IMR-90 (cell line): ENCODE results near the gene HOXC12. TPM values are rescaled to one million over a fixed set of nuclear protein-coding genes. Genes with fewer than 3 reads are reported as not detected.

ENCODE experiments used
- ATAC-seq: fragments of 200-7000 bp; cut with Tn5 transposase; 2 replicates; pipeline ENCODE4 v1.9.1; 2020; ENCODE audit warnings: low read depth, mild to moderate bottlenecking, moderate library complexity
- BruUV-seq: library from RNA; stranded (reverse); fragments of 400-500 nt; replicated peaks from 2 replicates; lab custom pipeline; 2021; lab: Mats Ljungman, UMichigan
- CTCF ChIA-PET: fragments of 300-600 bp; formaldehyde crosslinking; extraction: SDS; loops from one replicate; lab custom pipeline; 2021; ENCODE audit warnings: antibody characterized with exemption; lab: Yijun Ruan, JAX
- POLR2A ChIA-PET: fragments of 300-600 bp; sonication (Branson Sonifier 250); formaldehyde crosslinking; loops from one replicate; lab custom pipeline; 2022; ENCODE audit warnings: antibody characterized with exemption; ENCODE audit not compliant: unreplicated experiment; lab: Charles Lee
- DNase-seq: peaks from one replicate; pipeline ENCODE4 v3.0.0; 2013
- H2AFZ ChIP-seq: replicated peaks from 2 replicates; pipeline ENCODE3; 2013; ENCODE audit warnings: low read length, mild to moderate bottlenecking; ENCODE audit not compliant: poor library complexity
- H2AK5ac ChIP-seq: 2 replicates; pipeline ENCODE4 v1.6.1; 2013; ENCODE audit warnings: low read depth, low read length, inconsistent platforms
- H2AK9ac ChIP-seq: replicated peaks from 2 replicates; pipeline ENCODE3; 2013; ENCODE audit warnings: mild to moderate bottlenecking, low read depth, low read length, moderate library complexity; ENCODE audit not compliant: poor library complexity
- H2BK120ac ChIP-seq: 2 replicates; pipeline ENCODE4 v1.6.1; 2013; ENCODE audit warnings: low read depth, low read length, inconsistent platforms
- H2BK15ac ChIP-seq: 3 replicates; pipeline ENCODE4 v1.6.1; 2013; ENCODE audit warnings: low read depth, low read length, inconsistent platforms
- H2BK20ac ChIP-seq: 2 replicates; pipeline ENCODE4 v1.6.1; 2013; ENCODE audit warnings: low read depth, mild to moderate bottlenecking, inconsistent platforms, low read length, moderate library complexity
- H2BK5ac ChIP-seq: 2 replicates; pipeline ENCODE4 v1.6.1; 2013; ENCODE audit warnings: mild to moderate bottlenecking, low read depth, low read length, inconsistent platforms; ENCODE audit not compliant: poor library complexity, severe bottlenecking
- H3K14ac ChIP-seq: replicated peaks from 2 replicates; pipeline ENCODE4 v1.6.1; 2013; ENCODE audit warnings: low read depth, low read length, inconsistent platforms
- H3K18ac ChIP-seq: 2 replicates; pipeline ENCODE4 v1.6.1; 2013; ENCODE audit warnings: low read depth, low read length, control low read depth
- H3K23ac ChIP-seq: 2 replicates; pipeline ENCODE4 v1.6.1; 2013; ENCODE audit warnings: low read depth, low read length, inconsistent platforms
- H3K27ac ChIP-seq: 2 replicates; pipeline ENCODE4 v1.5.1; 2013; ENCODE audit warnings: mild to moderate bottlenecking, control low read depth, low read length; ENCODE audit not compliant: insufficient read depth
- H3K27me3 ChIP-seq: 2 replicates; pipeline ENCODE4 v1.6.1; 2013; ENCODE audit warnings: low read length; ENCODE audit not compliant: control insufficient read depth, insufficient read depth
- H3K36me3 ChIP-seq: 2 replicates; pipeline ENCODE4 v1.6.1; 2013; ENCODE audit warnings: low read length, mixed read lengths; ENCODE audit not compliant: control insufficient read depth, insufficient read depth
- H3K4ac ChIP-seq: 2 replicates; pipeline ENCODE4 v1.6.1; 2013; ENCODE audit warnings: low read depth, low read length, inconsistent platforms
- H3K4me1 ChIP-seq: 2 replicates; pipeline ENCODE4 v1.6.1; 2013; ENCODE audit warnings: low read length, mixed read lengths; ENCODE audit not compliant: control insufficient read depth, insufficient read depth
- H3K4me2 ChIP-seq: 2 replicates; pipeline ENCODE4 v1.6.1; 2013; ENCODE audit warnings: low read depth, mild to moderate bottlenecking, control low read depth, low read length, moderate library complexity
- H3K4me3 ChIP-seq: 2 replicates; pipeline ENCODE4 v1.5.1; 2013; ENCODE audit warnings: low read depth, mild to moderate bottlenecking, control low read depth, low read length, moderate library complexity; ENCODE audit not compliant: insufficient read depth
- H3K56ac ChIP-seq: 2 replicates; pipeline ENCODE4 v1.6.1; 2013; ENCODE audit warnings: low read length, inconsistent platforms; ENCODE audit not compliant: insufficient read depth; ENCODE audit errors: extremely low read depth
- H3K79me1 ChIP-seq, 2 experiments: 2 replicates each; pipeline ENCODE4 v1.6.1; 2013; ENCODE audit warnings: low read length in 2 of 2, inconsistent platforms in 1 of 2, low read depth in 1 of 2
- H3K9ac ChIP-seq: 2 replicates; pipeline ENCODE4 v1.6.1; 2013; ENCODE audit warnings: low read depth, low read length, control low read depth
- H3K9me1 ChIP-seq: 2 replicates; pipeline ENCODE4 v1.6.1; 2013; ENCODE audit warnings: low read length, inconsistent platforms; ENCODE audit not compliant: insufficient read depth
- H3K9me3 ChIP-seq: 2 replicates; pipeline ENCODE4 v1.6.1; 2013; ENCODE audit warnings: low read length; ENCODE audit not compliant: control insufficient read depth, insufficient read depth
- H4K20me1 ChIP-seq: 2 replicates; pipeline ENCODE4 v1.6.1; 2013; ENCODE audit warnings: low read length, inconsistent platforms; ENCODE audit not compliant: insufficient read depth
- H4K5ac ChIP-seq: 2 replicates; pipeline ENCODE4 v1.6.1; 2013; ENCODE audit warnings: mild to moderate bottlenecking, low read depth, low read length, control low read depth
- H4K8ac ChIP-seq, 2 experiments: 2 replicates each; pipeline ENCODE4 v1.6.1; 2013; ENCODE audit warnings: low read depth in 2 of 2, low read length in 2 of 2, control low read depth in 1 of 2, inconsistent platforms in 1 of 2
- H4K91ac ChIP-seq: 2 replicates; pipeline ENCODE4 v1.6.1; 2013; ENCODE audit warnings: low read depth, low read length, inconsistent platforms; ENCODE audit not compliant: insufficient read depth
- MXI1 ChIP-seq: IDR thresholded peaks from 2 replicates; pipeline ENCODE4 v1.6.1; 2012; ENCODE audit warnings: low read depth, mild to moderate bottlenecking, low read length, moderate library complexity, borderline replicate concordance
- NFE2L2 ChIP-seq: fragments of 150-350 bp; IDR thresholded peaks from 2 replicates; pipeline ENCODE4 v1.6.1; 2016; ENCODE audit warnings: low read depth, mild to moderate bottlenecking, low read length
- RCOR1 ChIP-seq: IDR thresholded peaks from 2 replicates; pipeline ENCODE4 v1.6.1; 2012; ENCODE audit warnings: mild to moderate bottlenecking, low read length, improper control_type of control experiment; ENCODE audit not compliant: insufficient replicate concordance
- RFX5 ChIP-seq: IDR thresholded peaks from 2 replicates; pipeline ENCODE4 v1.8.0; 2012; ENCODE audit warnings: low read depth, mild to moderate bottlenecking, low read length, moderate library complexity
- WGBS, 2 experiments: methylation state at CpG; one replicate each; pipeline versions ENCODE4 v1.1.5 to v1.1.7; 2013; ENCODE audit warnings: missing lambda C conversion rate in 2 of 2; ENCODE audit not compliant: insufficient read length in 1 of 2; ENCODE audit errors: extremely low coverage in 2 of 2; 5-methylcytosine and 5-hydroxymethylcytosine counted together
- dilution Hi-C: fragments of 300-500 bp; cut with HindIII; formaldehyde crosslinking; loops from one replicate; pipeline ENCODE4 v1.14.3; 2018; ENCODE audit warnings: low sequenced_read_pairs; ENCODE audit not compliant: unreplicated experiment
- in situ Hi-C: fragments of 300-500 bp; cut with MboI; formaldehyde crosslinking; loops from 3 replicates; pipeline ENCODE4 v1.14.3; 2019; ENCODE audit warnings: low sequenced_read_pairs, inconsistent platforms, mixed read lengths
- intact Hi-C: fragments of 100-400 bp; cut with micrococcal nuclease; formaldehyde crosslinking; loops from 2 replicates; pipeline ENCODE4 v1.10.0; 2022
- polyA plus RNA-seq, 3 experiments: library from polyadenylated mRNA; depleted of rRNA; stranded (reverse); fragments of >200 nt; gene quantifications; 2 replicates each; pipeline ENCODE4 v1.2.3, GENCODE V29; 2012; ENCODE audit warnings: low replicate concordance in 1 of 3
- total RNA-seq: library from RNA; depleted of rRNA; stranded (reverse); fragments of >200 nt; gene quantifications from 2 replicates; pipeline ENCODE4 v1.2.3, GENCODE V29; 2012

The HOXC12 gene
- total and polyA plus RNA-seq, 2 of the 4 experiments (the other 2 are of a cell fraction), result not detected

- TF ChIP-seq MXI1, result no peak
- TF ChIP-seq RCOR1, result no peak
Measured at GRCh38 chr12:53974084-53975063, 19.7 kb downstream of the HOXC12 start, which contains the start of gene HOTAIR (continued).

- BruUV-seq, result no TSS peak
- no peak overlapping the region for H3K4ac ChIP-seq
- H2BK15ac ChIP-seq, result no peak overlapping the region
- no peak overlapping the region for H3K56ac ChIP-seq
- H3K9ac ChIP-seq, result no peak overlapping the region
- no peaks in the 10 kb centered on the region for H3K9me1 ChIP-seq
- intact Hi-C loops (no loop called here), in situ Hi-C loops (no loop called here), dilution Hi-C loops (no loop called here)
- peaks cover 97% of the 10 kb centered on the region for H3K27me3 ChIP-seq
- no peak for TF ChIP-seq RFX5
- TF ChIP-seq NFE2L2, result no peak
- no peak for TF ChIP-seq MXI1
- H3K27ac ChIP-seq, result no peak overlapping the region
- DNase-seq (no peak), ATAC-seq (no peak)
- H4K8ac ChIP-seq, result no peak overlapping the region
- H4K91ac ChIP-seq, result no peak overlapping the region
- H4K20me1 ChIP-seq, result peaks cover 2% of the 10 kb centered on the region; the same call in 1 of the 2 replicates
- 4% methylated on average over 8 of the region's 25 CpGs; no CpG with 5 or more reads in 1 of the 2 experiments for WGBS, 2 experiments
- peaks cover 15% of the 10 kb centered on the region for H3K9me3 ChIP-seq
- no peaks in the 10 kb centered on the region for H3K36me3 ChIP-seq
- H2AK9ac ChIP-seq, result no peak overlapping the region
- H3K79me1 ChIP-seq, result no peaks in the 10 kb centered on the region
- H3K14ac ChIP-seq, result no peak overlapping the region
- H2BK120ac ChIP-seq, result no peak overlapping the region
- no peak overlapping the region for H3K18ac ChIP-seq
- CTCF ChIA-PET, result no interaction called here
- no peak overlapping the region for H4K5ac ChIP-seq
- H3K23ac ChIP-seq, result no peak overlapping the region
- H2AFZ ChIP-seq, result no peak overlapping the region
- H3K4me2 ChIP-seq, result peak overlapping the region; percentile 50; the same call in 1 of the 2 replicates
- H3K4me1 ChIP-seq, result peaks cover 2% of the 10 kb centered on the region; the same call in 1 of the 2 replicates
- no peak overlapping the region for H2AK5ac ChIP-seq
- H2BK20ac ChIP-seq, result no peak overlapping the region
- POLR2A ChIA-PET, result no interaction called here
- no peak overlapping the region for H3K4me3 ChIP-seq
- H2BK5ac ChIP-seq, result no peak overlapping the region
Measured at GRCh38 chr12:53975064-53975471, 20.4 kb downstream of the HOXC12 start.
